MM.1S (cell line): ENCODE data around the gene EBF3.

Source experiments
- DNase-seq: peaks from one replicate; pipeline ENCODE4 v3.0.0-alpha.2; 2015
- H2AFZ ChIP-seq: fragments of 300-600 bp; sonication (generic); 2 replicates; pipeline ENCODE4 v1.6.0; 2016; ENCODE audit warnings: antibody characterized with exemption, low read length
- H3F3A ChIP-seq: fragments of 300-600 bp; sonication (generic); 2 replicates; pipeline ENCODE4 v1.6.1; 2016; ENCODE audit warnings: mild to moderate bottlenecking, antibody characterized with exemption, low read length, moderate library complexity, mixed read lengths; ENCODE audit not compliant: insufficient read depth
- H3K27ac ChIP-seq: fragments of 300-600 bp; sonication (generic); 2 replicates; pipeline ENCODE4 v1.5.1; 2016; ENCODE audit warnings: mild to moderate bottlenecking, low read length
- H3K27me3 ChIP-seq: fragments of 300-600 bp; sonication (generic); replicated peaks from 2 replicates; pipeline ENCODE4 v1.6.0; 2016; ENCODE audit warnings: low read length; ENCODE audit not compliant: insufficient read depth
- H3K36me3 ChIP-seq: fragments of 300-600 bp; sonication (generic); replicated peaks from 2 replicates; pipeline ENCODE4 v1.6.1; 2016; ENCODE audit warnings: mild to moderate bottlenecking, low read length, mixed read lengths; ENCODE audit not compliant: insufficient read depth
- H3K4me1 ChIP-seq: fragments of 300-600 bp; sonication (generic); 2 replicates; pipeline ENCODE4 v1.6.1; 2016; ENCODE audit warnings: low read length, mixed read lengths
- H3K4me2 ChIP-seq: fragments of 300-600 bp; sonication (generic); 2 replicates; pipeline ENCODE4 v1.6.0; 2016; ENCODE audit warnings: low read depth, low read length
- H3K4me3 ChIP-seq: fragments of 300-600 bp; sonication (generic); 2 replicates; pipeline ENCODE4 v1.5.1; 2016; ENCODE audit warnings: low read length, mixed read lengths
- H3K79me2 ChIP-seq: fragments of 300-600 bp; sonication (generic); 2 replicates; pipeline ENCODE4 v1.6.1; 2016; ENCODE audit warnings: mixed run types, low read length, mixed read lengths
- H3K9ac ChIP-seq: fragments of 300-600 bp; sonication (generic); 2 replicates; pipeline ENCODE4 v1.6.1; 2016; ENCODE audit warnings: low read length, mixed read lengths
- H3K9me2 ChIP-seq: fragments of 300-600 bp; sonication (generic); replicated peaks from 2 replicates; pipeline ENCODE4 v1.6.1; 2016; ENCODE audit warnings: mild to moderate bottlenecking, low read length, mixed read lengths; ENCODE audit not compliant: insufficient read depth
- H3K9me3 ChIP-seq: fragments of 300-600 bp; sonication (generic); replicated peaks from 2 replicates; pipeline ENCODE4 v1.6.1; 2016; ENCODE audit warnings: mild to moderate bottlenecking, low read length, mixed read lengths; ENCODE audit not compliant: insufficient read depth
- H4K20me1 ChIP-seq: fragments of 300-600 bp; sonication (generic); 2 replicates; pipeline ENCODE4 v1.6.1; 2016; ENCODE audit warnings: mild to moderate bottlenecking, low read length, moderate library complexity, mixed read lengths; ENCODE audit not compliant: insufficient read depth
- EZH2 ChIP-seq: fragments of 300-600 bp; sonication (generic); optimal IDR thresholded peaks from 2 replicates; pipeline ENCODE3; 2017; ENCODE audit warnings: low read depth, mild to moderate bottlenecking, antibody characterized with exemption, low read length, mixed read lengths
- EZH2phosphoT487 ChIP-seq: fragments of 300-600 bp; sonication (generic); IDR thresholded peaks from 2 replicates; pipeline ENCODE4 v1.6.1; 2018; ENCODE audit warnings: antibody characterized with exemption, low read length
- TF ChIP-seq, protein P1 (sequence below): fragments of 300-600 bp; sonication (generic); IDR thresholded peaks from 2 replicates; pipeline ENCODE4 v1.5.1; 2016; ENCODE audit warnings: antibody characterized with exemption, low read length, mixed read lengths

Gene EBF3

GRCh38 chr10:130010653-130011052, 46.6 kb upstream of the EBF3 start:
- no peak overlapping the region for H3K27ac ChIP-seq
- no peaks in the 10 kb centered on the region for H4K20me1 ChIP-seq
- TF ChIP-seq EZH2, result no peak
- TF ChIP-seq, protein P1, sequence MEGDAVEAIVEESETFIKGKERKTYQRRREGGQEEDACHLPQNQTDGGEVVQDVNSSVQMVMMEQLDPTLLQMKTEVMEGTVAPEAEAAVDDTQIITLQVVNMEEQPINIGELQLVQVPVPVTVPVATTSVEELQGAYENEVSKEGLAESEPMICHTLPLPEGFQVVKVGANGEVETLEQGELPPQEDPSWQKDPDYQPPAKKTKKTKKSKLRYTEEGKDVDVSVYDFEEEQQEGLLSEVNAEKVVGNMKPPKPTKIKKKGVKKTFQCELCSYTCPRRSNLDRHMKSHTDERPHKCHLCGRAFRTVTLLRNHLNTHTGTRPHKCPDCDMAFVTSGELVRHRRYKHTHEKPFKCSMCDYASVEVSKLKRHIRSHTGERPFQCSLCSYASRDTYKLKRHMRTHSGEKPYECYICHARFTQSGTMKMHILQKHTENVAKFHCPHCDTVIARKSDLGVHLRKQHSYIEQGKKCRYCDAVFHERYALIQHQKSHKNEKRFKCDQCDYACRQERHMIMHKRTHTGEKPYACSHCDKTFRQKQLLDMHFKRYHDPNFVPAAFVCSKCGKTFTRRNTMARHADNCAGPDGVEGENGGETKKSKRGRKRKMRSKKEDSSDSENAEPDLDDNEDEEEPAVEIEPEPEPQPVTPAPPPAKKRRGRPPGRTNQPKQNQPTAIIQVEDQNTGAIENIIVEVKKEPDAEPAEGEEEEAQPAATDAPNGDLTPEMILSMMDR, result no peak
- no peak for TF ChIP-seq EZH2phosphoT487
- H2AFZ ChIP-seq, result no peak overlapping the region
- no peaks in the 10 kb centered on the region for H3F3A ChIP-seq
- H3K4me1 ChIP-seq, result no peaks in the 10 kb centered on the region
- no peaks in the 10 kb centered on the region for H3K27me3 ChIP-seq
- no peak overlapping the region for H3K4me2 ChIP-seq
- DNase-seq, result no peak
- no peaks in the 10 kb centered on the region for H3K9me3 ChIP-seq
- no peak overlapping the region for H3K4me3 ChIP-seq
- H3K36me3 ChIP-seq, result no peaks in the 10 kb centered on the region
- H3K79me2 ChIP-seq, result no peaks in the 10 kb centered on the region
- H3K9me2 ChIP-seq, result no peaks in the 10 kb centered on the region
- H3K9ac ChIP-seq, result no peak overlapping the region

- H3K4me2 ChIP-seq, result no peak overlapping the region
- no peak overlapping the region for H3K4me3 ChIP-seq
- no peaks in the 10 kb centered on the region for H3K9me2 ChIP-seq
- H3K9me3 ChIP-seq, result no peaks in the 10 kb centered on the region
- no peak overlapping the region for H3K27ac ChIP-seq
- no peaks in the 10 kb centered on the region for H3F3A ChIP-seq
- no peaks in the 10 kb centered on the region for H3K27me3 ChIP-seq
- no peak for DNase-seq
- no peaks in the 10 kb centered on the region for H3K4me1 ChIP-seq
- TF ChIP-seq EZH2 (no peak), EZH2phosphoT487 (no peak)
- TF ChIP-seq, protein P1, result no peak
- no peaks in the 10 kb centered on the region for H3K36me3 ChIP-seq
- H3K79me2 ChIP-seq, result no peaks in the 10 kb centered on the region
- no peak overlapping the region for H2AFZ ChIP-seq
- no peaks in the 10 kb centered on the region for H4K20me1 ChIP-seq
- H3K9ac ChIP-seq, result no peak overlapping the region
Observed at GRCh38 chr10:130009228-130009627, 45.2 kb upstream of the EBF3 start.

DNA sequence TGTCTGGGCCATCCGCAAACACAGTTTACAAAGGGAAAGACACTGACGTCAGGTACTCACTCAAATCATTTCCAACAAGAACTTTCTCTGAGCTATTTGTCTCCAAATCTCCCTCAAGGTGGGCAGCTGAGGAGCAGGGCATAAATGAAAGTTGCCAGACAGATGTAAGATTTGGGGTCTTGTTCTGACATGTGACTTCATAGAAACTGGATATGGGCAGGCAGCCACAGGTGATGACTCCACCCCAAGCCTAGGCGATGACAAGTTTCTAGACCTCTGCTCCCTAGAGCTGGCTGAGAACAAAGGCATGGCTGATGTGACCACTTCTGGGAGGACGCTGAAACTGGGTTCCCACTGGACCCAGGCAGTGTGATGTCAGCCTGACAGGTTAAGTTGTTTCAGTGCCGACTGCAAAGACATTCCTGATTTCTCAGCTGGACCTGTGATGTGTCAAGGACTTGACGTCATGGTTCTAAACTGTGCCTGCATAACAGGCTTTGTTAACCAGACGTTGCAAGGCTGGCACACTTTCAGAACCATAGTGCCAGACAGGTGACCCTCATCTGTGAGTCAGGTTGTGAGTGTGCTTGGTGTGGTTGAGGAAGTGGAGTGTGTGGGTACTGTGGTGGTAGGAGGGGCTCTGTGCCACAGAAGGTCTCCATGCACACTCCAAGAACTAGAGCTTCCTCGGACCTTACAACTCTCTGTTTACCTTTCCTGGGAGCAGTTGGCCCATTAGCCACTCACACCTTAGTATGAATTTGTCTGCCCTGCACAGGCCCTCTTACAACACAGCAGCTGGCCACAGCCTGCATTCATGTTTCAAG, 39.9 kb upstream of the EBF3 start:
- no peak for TF ChIP-seq EZH2phosphoT487
- TF ChIP-seq, protein P1, result no peak
- TF ChIP-seq EZH2, result no peak
- Histone ChIP-seq H3K79me2 (no peaks in the 10 kb centered on the region), H3K9me3 (no peaks in the 10 kb centered on the region), H3K9me2 (no peaks in the 10 kb centered on the region), H4K20me1 (no peaks in the 10 kb centered on the region), H3K27ac (no peak overlapping the region), H2AFZ (no peak overlapping the region), H3K4me1 (no peaks in the 10 kb centered on the region), H3K4me3 (no peak overlapping the region), H3K9ac (no peak overlapping the region), H3K36me3 (no peaks in the 10 kb centered on the region), H3F3A (no peaks in the 10 kb centered on the region), H3K4me2 (no peak overlapping the region), H3K27me3 (no peaks in the 10 kb centered on the region)
- DNase-seq, result no peak
